Suppressor macrophage treated with lipopolysaccharide for 4 hours (primary cell): Measurements from ENCODE around the gene CTAGE9.
"Not testable (repeated sequence)": the region's sequence is repeated elsewhere in the genome, so short reads cannot be mapped to it uniquely, and the experiment has no call there.

Source experiments
- DNase-seq: peaks from one replicate; pipeline ENCODE4 v3.0.0-alpha.2; 2020

Gene CTAGE9

GRCh38 chr6:131728296-131728939, 17.6 kb upstream of the CTAGE9 start:
- no peak for DNase-seq

GRCh38 chr6:131727868-131728267, 17.1 kb upstream of the CTAGE9 start:
- DNase-seq: no peak

- no peak for DNase-seq
These were observed 16.6 kb upstream of the CTAGE9 start for GRCh38 chr6:131727467-131727866.

DNA sequence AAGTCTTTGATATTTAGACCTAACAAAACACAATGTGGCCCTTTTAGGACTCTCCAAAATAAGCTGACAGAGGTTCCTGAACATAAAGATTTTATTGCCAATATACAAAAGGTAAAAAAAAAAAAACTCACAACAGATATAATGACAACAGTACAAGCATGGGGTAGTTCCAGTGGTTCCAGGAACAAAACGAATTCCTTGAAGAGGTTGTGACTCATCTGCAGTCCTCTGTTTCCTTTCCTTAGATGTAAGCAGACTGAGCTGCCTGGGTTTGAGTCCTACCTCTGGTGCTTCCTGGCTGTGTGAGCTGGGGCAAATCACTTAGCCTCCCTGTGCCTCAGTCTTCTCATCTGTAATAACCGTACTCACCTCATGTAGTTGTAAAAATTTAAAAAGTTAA, 13.3 kb upstream of the CTAGE9 start:
- no peak for DNase-seq

DNA sequence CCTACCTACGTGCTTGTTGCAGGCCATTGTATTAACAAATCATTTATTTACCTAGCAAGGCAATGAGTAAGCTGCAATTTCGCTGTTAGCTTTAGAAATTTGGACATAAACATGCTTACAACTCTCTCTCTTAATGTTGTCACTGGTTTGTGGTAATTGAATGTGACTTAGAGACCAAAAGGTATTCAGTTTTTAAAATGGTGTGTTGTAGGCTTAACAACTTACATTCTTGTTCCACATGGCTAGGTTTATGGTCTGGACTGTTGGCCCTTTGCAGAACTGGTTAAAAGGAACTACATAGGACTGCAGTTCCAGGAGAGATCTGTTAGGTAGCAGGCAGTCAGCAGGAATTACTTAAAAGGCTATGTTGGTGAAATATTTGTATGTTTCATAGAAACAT, 10.3 kb upstream of the CTAGE9 start:
- DNase-seq: no peak

DNA sequence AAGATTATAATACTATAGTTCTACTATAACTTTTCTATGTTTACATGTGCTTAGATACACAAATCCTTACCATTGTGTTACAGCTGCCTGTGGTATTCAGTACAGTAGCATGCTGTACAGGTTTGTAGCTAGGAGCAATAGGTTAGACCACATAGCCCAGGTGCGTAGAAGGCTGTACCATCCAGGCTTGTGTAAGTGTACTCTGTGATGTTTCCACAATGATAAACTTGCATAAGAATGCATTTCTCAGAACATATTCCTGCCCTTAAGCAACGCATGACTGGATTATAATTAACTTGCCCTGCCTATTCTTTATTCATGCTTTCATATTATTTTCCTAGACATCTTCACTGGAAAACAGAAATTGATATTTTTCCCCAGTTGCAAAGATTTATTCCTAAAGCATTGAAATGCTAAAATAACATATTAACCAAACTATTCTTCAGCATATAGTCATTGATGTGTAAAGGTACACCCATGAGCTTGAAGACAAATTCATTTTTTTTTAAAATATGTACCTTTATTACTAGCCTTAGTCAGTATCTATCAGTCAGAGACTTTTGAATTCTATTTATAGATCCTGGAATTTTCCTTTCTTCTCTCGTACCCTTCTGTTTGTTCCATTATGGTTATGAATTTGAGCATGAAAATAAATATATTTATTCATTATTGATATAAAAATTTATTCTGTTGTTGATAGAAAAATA, 7.2 kb upstream of the CTAGE9 start:
- no peak for DNase-seq

GRCh38 chr6:131715567-131715966, 4.8 kb upstream of the CTAGE9 start:
- DNase-seq: not testable (repeated sequence)

- not testable (repeated sequence) for DNase-seq
These were observed 6.9 kb downstream of the CTAGE9 start for GRCh38 chr6:131703905-131704304.

- DNase-seq: not testable (repeated sequence)
These were observed 10.0 kb downstream of the CTAGE9 start for GRCh38 chr6:131700851-131701250.

GRCh38 chr6:131696956-131697355, 13.9 kb downstream of the CTAGE9 start:
- DNase-seq: no peak

DNA sequence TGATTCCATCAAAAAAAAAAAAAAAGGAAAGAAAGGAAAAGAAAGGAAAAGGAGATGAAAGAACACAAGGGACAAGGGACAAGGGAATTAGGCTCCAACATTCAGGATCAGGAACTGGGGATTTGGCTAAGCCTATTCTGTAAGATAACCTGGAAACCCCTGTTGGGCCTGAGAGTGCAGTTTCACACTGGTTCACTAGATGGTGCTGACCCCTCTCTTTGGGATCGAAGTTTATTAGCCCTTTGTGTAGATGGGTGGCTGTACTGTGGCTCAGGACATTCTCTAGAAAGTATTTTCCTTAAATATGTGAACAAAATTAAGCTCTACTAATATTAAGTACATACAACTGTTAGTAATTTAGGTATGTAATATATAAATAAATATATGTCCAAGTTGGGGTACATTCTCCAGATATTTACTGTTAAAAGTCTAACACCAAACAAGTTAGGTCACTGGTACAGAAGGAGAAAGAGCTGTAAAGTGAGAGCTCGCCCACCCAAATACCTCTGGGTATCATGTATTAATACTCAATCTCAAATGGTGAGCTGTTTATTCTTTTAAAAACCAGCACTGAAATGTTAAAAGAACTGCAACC, 15.9 kb downstream of the CTAGE9 start:
- peak; percentile 53 for DNase-seq

- DNase-seq: no peak
These were observed 17.4 kb downstream of the CTAGE9 start for GRCh38 chr6:131693384-131693783.

- no peak for DNase-seq
These were observed 18.2 kb downstream of the CTAGE9 start for GRCh38 chr6:131692589-131692988.

- DNase-seq: peak; percentile 23
These were observed 18.8 kb downstream of the CTAGE9 start for GRCh38 chr6:131692031-131692430.

GRCh38 chr6:131688286-131688685, 22.5 kb downstream of the CTAGE9 start:
- peak; percentile 57 for DNase-seq

- DNase-seq: no peak
These were observed 23.8 kb downstream of the CTAGE9 start for GRCh38 chr6:131687022-131687421.

GRCh38 chr6:131685266-131685780, 25.5 kb downstream of the CTAGE9 start:
- no peak for DNase-seq

GRCh38 chr6:131683479-131683878, 27.3 kb downstream of the CTAGE9 start:
- DNase-seq: no peak

DNA sequence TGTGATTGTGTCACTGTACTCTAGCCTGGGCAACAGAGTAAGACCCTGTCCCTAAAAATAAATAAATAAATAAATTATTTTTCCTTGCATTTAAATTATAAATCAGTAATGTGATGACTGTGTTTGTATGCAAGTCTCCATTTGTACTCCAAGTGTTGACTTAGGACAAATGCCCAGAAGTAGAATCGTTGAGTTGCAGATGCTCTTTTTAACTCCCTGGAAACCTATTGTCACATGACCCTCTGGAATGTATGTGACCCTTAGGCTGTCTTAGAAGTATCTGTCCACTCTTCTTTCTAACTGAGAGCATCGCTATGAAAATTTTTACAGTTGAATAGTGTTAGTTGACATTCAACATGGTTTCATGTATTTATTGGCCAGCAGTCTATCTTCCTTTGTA, 28.4 kb downstream of the CTAGE9 start:
- no peak for DNase-seq

- DNase-seq: no peak
These were observed 29.2 kb downstream of the CTAGE9 start for GRCh38 chr6:131681585-131681984.

GRCh38 chr6:131680868-131681267, 29.9 kb downstream of the CTAGE9 start:
- no peak for DNase-seq

DNA sequence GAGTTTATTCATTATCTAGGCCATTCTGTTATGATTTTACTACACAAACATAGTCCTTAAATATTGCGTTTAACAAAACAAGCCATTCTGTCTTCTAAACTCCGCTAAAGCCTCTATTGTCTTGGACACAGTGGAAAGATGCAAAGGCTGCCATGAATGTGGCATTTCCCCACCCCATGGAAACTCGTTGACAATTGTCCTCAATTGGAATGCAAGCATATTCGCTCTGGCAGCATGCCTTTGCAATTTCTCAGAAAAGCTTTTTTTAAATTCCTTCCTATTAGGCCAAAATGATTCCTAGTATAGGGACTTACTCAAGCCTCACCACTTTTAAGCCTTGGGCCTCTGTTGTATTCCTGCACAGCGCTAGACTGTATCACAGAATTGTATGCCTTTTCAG, 32.4 kb downstream of the CTAGE9 start:
- no peak for DNase-seq

DNA sequence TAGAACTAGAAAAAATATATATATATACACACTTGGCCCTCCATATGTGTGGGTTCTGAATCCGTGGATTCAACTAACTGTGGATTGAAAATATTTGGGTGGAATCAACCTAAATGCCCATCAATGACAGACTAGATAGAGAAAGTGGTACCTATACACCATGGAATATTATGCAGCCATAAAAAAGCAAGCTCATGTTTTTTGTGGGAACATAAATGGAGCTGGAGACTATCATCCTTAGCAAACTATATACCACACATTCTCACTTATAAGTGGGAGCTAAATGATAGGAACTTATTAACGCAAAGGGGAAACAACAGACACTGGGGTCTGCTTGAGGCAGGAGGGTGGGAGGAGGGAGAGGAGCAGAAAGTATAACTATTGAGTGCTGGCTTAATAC, 37.6 kb downstream of the CTAGE9 start:
- no peak for DNase-seq

DNA sequence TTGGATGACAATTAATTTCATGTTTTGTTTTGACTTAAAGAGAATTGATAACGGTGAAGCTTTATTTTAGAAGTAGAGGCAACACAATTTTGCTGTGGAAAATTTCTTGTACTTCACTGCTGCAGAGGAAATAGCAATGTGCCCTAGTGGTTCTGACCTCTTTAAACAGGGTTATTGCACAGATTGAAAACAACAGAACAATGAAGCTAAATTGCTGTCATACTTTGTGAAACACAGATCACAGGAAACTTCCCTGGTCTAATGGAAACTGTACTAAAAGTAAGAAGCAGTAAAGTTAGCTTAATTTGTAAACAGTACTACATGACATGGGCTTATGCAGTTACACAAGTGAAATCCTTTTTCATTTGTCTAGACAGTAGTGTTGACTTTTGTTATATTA, 40.9 kb downstream of the CTAGE9 start:
- no peak for DNase-seq
